Calu3 (cell line): ENCODE measurements around the gene USPL1. TPM values are rescaled to one million over a fixed set of nuclear protein-coding genes. Genes with fewer than 3 reads are reported as not detected.
"Not testable (repeated sequence)": the region's sequence is repeated elsewhere in the genome, so short reads cannot be mapped to it uniquely, and the experiment has no call there.

Source experiments
- BruUV-seq: library from RNA; stranded (reverse); fragments of 400-500 nt; replicated peaks from 2 replicates; lab custom pipeline; 2021; lab: Mats Ljungman, UMichigan
- CTCF ChIA-PET: fragments of 300-600 bp; sonication (Branson Sonifier 250); formaldehyde crosslinking; loops from one replicate; lab custom pipeline; 2022; ENCODE audit warnings: antibody characterized with exemption; lab: Charles Lee
- DNase-seq: peaks from one replicate; pipeline ENCODE4 v3.0.0; 2022
- H3K27ac Mint-ChIP-seq: one replicate; pipeline ENCODE4 v1.8.0; 2022; ENCODE audit warnings: mixed read lengths; ENCODE audit not compliant: unreplicated experiment
- H3K27me3 Mint-ChIP-seq: one replicate; pipeline ENCODE4 v1.8.0; 2022; ENCODE audit warnings: mixed read lengths; ENCODE audit not compliant: unreplicated experiment
- H3K36me3 Mint-ChIP-seq: one replicate; pipeline ENCODE4 v1.8.0; 2022; ENCODE audit warnings: mild to moderate bottlenecking, moderate library complexity, mixed read lengths; ENCODE audit not compliant: insufficient read depth, unreplicated experiment
- H3K4me1 Mint-ChIP-seq: one replicate; pipeline ENCODE4 v1.8.0; 2022; ENCODE audit warnings: mild to moderate bottlenecking, low read depth, mixed read lengths; ENCODE audit not compliant: unreplicated experiment
- H3K4me3 Mint-ChIP-seq: one replicate; pipeline ENCODE4 v1.8.0; 2022; ENCODE audit warnings: mild to moderate bottlenecking, low read depth, moderate library complexity, mixed read lengths; ENCODE audit not compliant: unreplicated experiment
- H3K9me3 Mint-ChIP-seq: one replicate; pipeline ENCODE4 v1.8.0; 2022; ENCODE audit warnings: low read depth, mixed read lengths; ENCODE audit not compliant: unreplicated experiment
- intact Hi-C: fragments of 100-400 bp; cut with micrococcal nuclease; formaldehyde crosslinking; loops from one replicate; pipeline ENCODE4 v1.10.0; 2022; ENCODE audit not compliant: unreplicated experiment
- total RNA-seq: library from RNA; stranded (reverse); gene quantifications from 2 replicates; pipeline ENCODE4 v1.2.3, GENCODE V29; 2022
- TF ChIP-seq, protein P1 (sequence below): fragments of 200-600 bp; IDR thresholded peaks from one replicate; pipeline ENCODE4 v1.8.0; 2022; ENCODE audit warnings: antibody characterized with exemption; ENCODE audit not compliant: unreplicated experiment

USPL1 gene
- total RNA-seq, 1 experiment from 2014 or later, result 11.2 TPM

DNA sequence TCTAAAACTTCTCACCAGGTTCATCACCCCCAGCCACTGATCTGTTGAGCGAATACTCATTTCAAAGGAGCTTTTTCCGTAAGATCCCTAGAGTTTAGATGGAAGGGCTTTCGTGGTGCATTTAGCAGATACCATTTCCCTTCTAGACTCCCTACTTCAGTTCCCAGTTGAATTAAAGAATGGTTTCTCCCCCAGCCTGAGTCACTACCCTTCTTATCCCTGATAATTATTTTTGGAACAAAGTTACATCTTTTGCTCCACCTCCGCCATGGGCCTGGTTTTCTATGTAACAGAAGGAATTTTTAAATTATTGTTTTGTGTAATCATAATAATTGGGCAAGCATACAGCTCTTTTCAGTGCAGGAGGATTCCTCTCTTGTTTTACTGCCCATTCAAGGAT is 22.0 kb downstream of the USPL1 start:
- TF ChIP-seq, protein P1, sequence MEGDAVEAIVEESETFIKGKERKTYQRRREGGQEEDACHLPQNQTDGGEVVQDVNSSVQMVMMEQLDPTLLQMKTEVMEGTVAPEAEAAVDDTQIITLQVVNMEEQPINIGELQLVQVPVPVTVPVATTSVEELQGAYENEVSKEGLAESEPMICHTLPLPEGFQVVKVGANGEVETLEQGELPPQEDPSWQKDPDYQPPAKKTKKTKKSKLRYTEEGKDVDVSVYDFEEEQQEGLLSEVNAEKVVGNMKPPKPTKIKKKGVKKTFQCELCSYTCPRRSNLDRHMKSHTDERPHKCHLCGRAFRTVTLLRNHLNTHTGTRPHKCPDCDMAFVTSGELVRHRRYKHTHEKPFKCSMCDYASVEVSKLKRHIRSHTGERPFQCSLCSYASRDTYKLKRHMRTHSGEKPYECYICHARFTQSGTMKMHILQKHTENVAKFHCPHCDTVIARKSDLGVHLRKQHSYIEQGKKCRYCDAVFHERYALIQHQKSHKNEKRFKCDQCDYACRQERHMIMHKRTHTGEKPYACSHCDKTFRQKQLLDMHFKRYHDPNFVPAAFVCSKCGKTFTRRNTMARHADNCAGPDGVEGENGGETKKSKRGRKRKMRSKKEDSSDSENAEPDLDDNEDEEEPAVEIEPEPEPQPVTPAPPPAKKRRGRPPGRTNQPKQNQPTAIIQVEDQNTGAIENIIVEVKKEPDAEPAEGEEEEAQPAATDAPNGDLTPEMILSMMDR, result no peak
- Mint-ChIP-seq H3K9me3 (peaks cover 3% of the 10 kb centered on the region), H3K27me3 (no peaks in the 10 kb centered on the region), H3K4me1 (peaks cover 6% of the 10 kb centered on the region), H3K4me3 (no peak overlapping the region), H3K27ac (no peak overlapping the region), H3K36me3 (peaks cover 3% of the 10 kb centered on the region)
- intact Hi-C loops, result no loop called here
- no TSS peak for BruUV-seq
- CTCF ChIA-PET, result no interaction called here
- no peak for DNase-seq

DNA sequence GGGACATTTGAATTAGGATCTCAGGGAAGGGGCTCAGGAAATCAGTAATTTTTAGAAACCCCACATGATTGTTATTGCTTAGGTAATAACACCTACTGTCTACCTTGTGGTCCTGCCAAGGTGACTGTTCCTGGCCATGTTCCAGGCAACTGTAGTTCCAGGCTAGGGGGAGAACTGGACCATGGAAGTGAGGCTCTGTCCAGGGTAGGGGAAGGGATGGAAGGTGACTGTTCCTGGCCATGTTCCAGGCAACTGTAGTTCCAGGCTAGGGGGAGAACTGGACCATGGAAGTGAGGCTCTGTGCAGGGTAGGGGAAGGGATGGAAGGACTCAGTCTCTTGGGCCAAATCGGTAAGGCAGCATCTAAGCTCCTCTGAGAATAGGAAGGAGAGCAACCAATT is 23.5 kb downstream of the USPL1 start:
- intact Hi-C loops, H3K27ac Mint-ChIP-seq, H3K36me3 Mint-ChIP-seq: not testable (repeated sequence)

DNA sequence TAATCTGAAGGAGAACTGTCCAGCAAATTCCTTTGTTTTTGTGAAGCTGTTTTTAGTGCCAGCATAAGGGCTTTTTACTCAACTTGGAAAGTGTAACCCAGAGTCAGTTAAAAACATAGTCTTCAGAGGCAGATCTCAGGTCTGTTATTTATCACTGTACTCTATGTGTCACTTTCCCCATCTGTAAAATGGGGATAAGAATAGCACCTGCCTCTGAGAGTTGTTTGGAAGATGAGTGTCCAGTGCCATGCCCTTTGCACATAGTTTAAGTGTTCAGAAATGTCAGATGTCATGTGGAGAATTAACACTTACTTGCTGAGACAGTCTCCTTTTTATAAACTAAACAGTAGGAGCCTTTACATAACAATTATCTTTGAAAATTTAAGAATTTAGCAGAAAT is 27.9 kb downstream of the USPL1 start:
- no peak overlapping the region for H3K27ac Mint-ChIP-seq

More for the DNA sequence above, 23.5 kb downstream of the USPL1 start:
- H3K27me3 Mint-ChIP-seq, H3K4me1 Mint-ChIP-seq, H3K9me3 Mint-ChIP-seq, CTCF ChIA-PET, H3K4me3 Mint-ChIP-seq, DNase-seq, BruUV-seq: not testable (repeated sequence)

DNA sequence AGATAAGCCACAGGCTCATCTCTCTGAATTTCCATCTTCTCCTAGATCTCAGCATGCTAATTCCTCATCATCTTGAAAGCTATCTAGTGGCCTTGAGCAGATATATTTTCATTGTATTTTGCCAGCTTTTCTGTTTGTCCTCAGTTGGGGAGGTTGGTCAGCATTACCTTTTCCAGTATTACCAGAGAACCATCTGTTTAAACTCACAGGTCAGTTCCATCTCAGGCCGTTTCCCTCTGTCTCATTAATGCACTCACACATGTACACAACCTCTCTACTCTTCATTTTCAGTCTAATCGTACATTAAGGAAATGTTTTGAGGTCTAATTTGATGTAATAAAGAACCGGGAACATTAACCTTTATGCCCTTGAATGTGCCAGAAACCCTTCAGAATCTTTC is 29.7 kb downstream of the USPL1 start:
- Mint-ChIP-seq H3K27ac (no peak overlapping the region), H3K4me3 (no peak overlapping the region), H3K4me1 (no peaks in the 10 kb centered on the region), H3K27me3 (no peaks in the 10 kb centered on the region), H3K9me3 (no peaks in the 10 kb centered on the region), H3K36me3 (peaks cover 13% of the 10 kb centered on the region)
- no TSS peak for BruUV-seq
- intact Hi-C loops, result no loop called here
- TF ChIP-seq, protein P1, result no peak
- CTCF ChIA-PET, result no interaction called here
- DNase-seq, result no peak

More for the DNA sequence above, 27.9 kb downstream of the USPL1 start:
- Mint-ChIP-seq H3K9me3 (no peaks in the 10 kb centered on the region), H3K4me3 (no peak overlapping the region), H3K27me3 (no peaks in the 10 kb centered on the region), H3K36me3 (peaks cover 12% of the 10 kb centered on the region), H3K4me1 (no peaks in the 10 kb centered on the region)
- no peak for DNase-seq
- intact Hi-C loops, result no loop called here
- CTCF ChIA-PET, result no interaction called here
- no TSS peak for BruUV-seq
- TF ChIP-seq, protein P1, result no peak

DNA sequence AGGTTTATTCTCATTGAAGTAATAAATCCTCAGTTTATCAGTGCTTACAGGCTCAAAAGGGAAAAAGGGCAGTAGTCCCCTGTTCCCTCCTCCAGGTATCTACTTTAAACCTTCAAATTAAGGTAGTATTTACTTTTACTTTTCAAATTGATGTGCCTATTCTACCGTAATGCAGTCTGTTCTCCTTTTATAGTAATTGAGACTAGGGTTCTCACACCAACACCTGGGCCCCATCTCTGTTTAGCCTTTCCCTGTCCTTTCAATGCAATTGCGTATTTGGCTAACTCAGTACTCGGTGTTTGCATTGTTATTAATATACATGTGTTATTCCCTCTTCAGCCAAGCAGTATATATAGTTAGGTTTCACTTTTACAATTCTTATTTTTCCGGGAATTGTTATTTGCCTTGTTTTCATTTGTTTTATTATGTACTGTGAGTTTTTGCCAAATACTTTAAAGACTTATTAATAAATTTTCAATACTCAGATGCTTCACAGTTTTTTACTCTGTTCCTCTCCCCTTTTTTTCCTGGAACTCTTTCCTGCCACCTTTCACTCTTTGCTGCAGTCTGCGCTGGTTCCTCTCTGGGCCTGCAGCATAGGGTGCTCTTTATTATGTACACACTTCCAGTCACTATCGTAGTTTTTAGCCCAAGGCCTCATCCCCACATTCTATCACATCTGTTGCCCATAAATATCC is 30.3 kb downstream of the USPL1 start:
- TF ChIP-seq, protein P1, result no peak
- H3K4me1 Mint-ChIP-seq, result no peaks in the 10 kb centered on the region
- no TSS peak for BruUV-seq
- no peak for DNase-seq
- intact Hi-C loops, result no loop called here
- CTCF ChIA-PET, result no interaction called here
- H3K9me3 Mint-ChIP-seq, result no peaks in the 10 kb centered on the region
- no peak overlapping the region for H3K27ac Mint-ChIP-seq
- H3K27me3 Mint-ChIP-seq, result no peaks in the 10 kb centered on the region
- H3K4me3 Mint-ChIP-seq, result no peak overlapping the region
- H3K36me3 Mint-ChIP-seq, result peaks cover 13% of the 10 kb centered on the region
